ENCODE results near the gene OCEL1. TPM values are rescaled to one million over a fixed set of nuclear protein-coding genes. Genes with fewer than 3 reads are reported as not detected.

OCEL1 gene
- total and polyA plus RNA-seq, 2 donors (not counting 1 experiment from before 2014, with no cell fraction given), result 4.6 to 8.8 TPM

DNA sequence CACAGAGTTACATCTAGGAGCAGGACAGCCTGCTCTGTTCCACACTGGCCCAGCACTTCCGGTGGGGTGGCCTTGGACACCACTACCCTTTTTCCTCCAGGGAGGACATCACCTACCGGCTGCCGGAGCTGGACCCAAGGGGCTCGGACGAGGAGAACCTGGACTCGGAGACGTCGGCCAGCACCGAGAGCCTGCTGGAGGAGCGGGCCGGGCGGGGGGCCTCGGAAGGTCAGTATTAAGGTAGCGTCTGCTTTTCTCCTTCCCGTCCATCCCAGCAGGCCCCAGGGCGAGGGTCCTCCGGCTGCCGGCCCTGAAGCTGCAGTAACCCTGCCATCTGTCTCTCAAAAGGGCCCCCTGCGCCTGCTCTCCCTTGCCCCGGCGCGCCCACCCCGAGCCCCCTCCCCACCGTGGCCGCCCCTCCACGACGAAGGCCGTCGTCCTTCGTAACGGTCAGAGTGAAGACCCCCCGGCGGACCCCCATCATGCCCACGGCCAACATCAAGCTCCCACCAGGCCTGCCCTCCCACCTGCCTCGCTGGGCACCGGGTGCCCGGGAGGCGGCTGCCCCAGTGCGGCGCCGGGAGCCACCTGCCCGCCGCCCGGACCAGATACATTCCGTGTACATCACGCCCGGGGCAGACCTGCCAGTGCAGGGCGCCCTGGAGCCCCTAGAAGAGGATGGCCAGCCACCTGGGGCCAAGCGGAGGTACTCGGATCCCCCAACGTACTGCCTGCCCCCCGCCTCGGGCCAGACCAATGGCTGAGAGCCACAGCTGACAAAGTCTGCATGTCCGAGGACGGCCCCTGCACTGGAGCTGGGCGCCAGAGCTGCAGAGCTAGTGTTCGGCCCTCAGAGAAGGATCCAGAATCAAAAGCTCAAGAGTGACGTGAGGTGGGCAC, 14.2 kb upstream of the OCEL1 start:
- H3K9ac ChIP-seq (ENCODE audit: insufficient read depth, low read length), result no peak overlapping the region
- no peaks in the 10 kb centered on the region for H3K9me3 ChIP-seq (ENCODE audit: control insufficient read depth, insufficient read depth, low read depth, low read length)
- no peaks in the 10 kb centered on the region for H3K79me2 ChIP-seq (ENCODE audit: control insufficient read depth, insufficient read depth, low read length)
- no peak for DNase-seq (ENCODE audit: low read depth in 2 of 2)
- no peaks in the 10 kb centered on the region for H3K27me3 ChIP-seq (ENCODE audit: control insufficient read depth, insufficient read depth, low read length)
- TF ChIP-seq EZH2 (IDR thresholded peaks at IDR 0.05; ENCODE audit: low read length, missing control alignments), result no peak
- TF ChIP-seq, protein P1, sequence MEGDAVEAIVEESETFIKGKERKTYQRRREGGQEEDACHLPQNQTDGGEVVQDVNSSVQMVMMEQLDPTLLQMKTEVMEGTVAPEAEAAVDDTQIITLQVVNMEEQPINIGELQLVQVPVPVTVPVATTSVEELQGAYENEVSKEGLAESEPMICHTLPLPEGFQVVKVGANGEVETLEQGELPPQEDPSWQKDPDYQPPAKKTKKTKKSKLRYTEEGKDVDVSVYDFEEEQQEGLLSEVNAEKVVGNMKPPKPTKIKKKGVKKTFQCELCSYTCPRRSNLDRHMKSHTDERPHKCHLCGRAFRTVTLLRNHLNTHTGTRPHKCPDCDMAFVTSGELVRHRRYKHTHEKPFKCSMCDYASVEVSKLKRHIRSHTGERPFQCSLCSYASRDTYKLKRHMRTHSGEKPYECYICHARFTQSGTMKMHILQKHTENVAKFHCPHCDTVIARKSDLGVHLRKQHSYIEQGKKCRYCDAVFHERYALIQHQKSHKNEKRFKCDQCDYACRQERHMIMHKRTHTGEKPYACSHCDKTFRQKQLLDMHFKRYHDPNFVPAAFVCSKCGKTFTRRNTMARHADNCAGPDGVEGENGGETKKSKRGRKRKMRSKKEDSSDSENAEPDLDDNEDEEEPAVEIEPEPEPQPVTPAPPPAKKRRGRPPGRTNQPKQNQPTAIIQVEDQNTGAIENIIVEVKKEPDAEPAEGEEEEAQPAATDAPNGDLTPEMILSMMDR (conservative IDR thresholded peaks at IDR 0.05 in 1 of 2, IDR thresholded peaks at IDR 0.05 in 1 of 2; ENCODE audit: low read depth in 1 of 2, low read length in 2 of 2), result no peak
- peaks cover 8% of the 10 kb centered on the region for H3K4me1 ChIP-seq (ENCODE audit: control insufficient read depth, extremely low read depth, insufficient read depth, low read length)
- H3K27ac ChIP-seq (ENCODE audit: insufficient read depth, low read length), result no peak overlapping the region
- H3K4me3 ChIP-seq (replicated peaks in 1 of 4; ENCODE audit: control extremely low read depth in 1 of 4, insufficient read depth in 1 of 4, low read depth in 3 of 4, low read length in 4 of 4), result no peak overlapping the region
- peaks cover 31% of the 10 kb centered on the region for H3K36me3 ChIP-seq (ENCODE audit: control insufficient read depth, insufficient read depth, low read length)
- no peak overlapping the region for H2AFZ ChIP-seq (ENCODE audit: low read length)
- H4K20me1 ChIP-seq (ENCODE audit: control insufficient read depth, extremely low read depth, insufficient read depth, low read length), result no peaks in the 10 kb centered on the region
- H3K4me2 ChIP-seq (ENCODE audit: extremely low read depth, insufficient read depth, low read length), result no peak overlapping the region

DNA sequence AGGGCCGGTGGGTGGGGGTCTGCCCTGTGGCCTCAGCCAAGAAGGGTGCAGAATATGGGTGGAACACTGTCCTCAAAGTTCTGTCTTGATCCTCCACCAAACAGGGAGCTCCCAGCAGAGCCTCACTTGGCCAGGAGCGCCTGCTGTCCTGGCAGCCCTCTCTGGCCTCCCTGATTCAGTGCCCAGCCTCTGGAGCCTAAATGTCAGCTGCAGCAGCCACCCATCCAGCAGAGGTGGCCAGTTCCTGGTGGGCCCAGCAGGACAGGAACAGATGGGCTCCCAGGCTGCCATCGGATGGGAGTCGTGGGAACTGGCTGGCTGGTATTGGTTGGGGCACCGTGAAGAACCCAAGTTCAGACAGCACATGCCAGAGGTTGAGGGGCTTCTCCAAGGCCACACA, 12.7 kb upstream of the OCEL1 start:
- peaks cover 33% of the 10 kb centered on the region for H3K36me3 ChIP-seq (ENCODE audit: control insufficient read depth, insufficient read depth, low read length)
- no peaks in the 10 kb centered on the region for H3K9me3 ChIP-seq (ENCODE audit: control insufficient read depth, insufficient read depth, low read depth, low read length)
- no peaks in the 10 kb centered on the region for H4K20me1 ChIP-seq (ENCODE audit: control insufficient read depth, extremely low read depth, insufficient read depth, low read length)
- H3K4me2 ChIP-seq (ENCODE audit: extremely low read depth, insufficient read depth, low read length), result no peak overlapping the region
- H2AFZ ChIP-seq (ENCODE audit: low read length), result no peak overlapping the region
- no peak overlapping the region for H3K4me3 ChIP-seq (replicated peaks in 1 of 4; ENCODE audit: control extremely low read depth in 1 of 4, insufficient read depth in 1 of 4, low read depth in 3 of 4, low read length in 4 of 4)
- H3K4me1 ChIP-seq (ENCODE audit: control insufficient read depth, extremely low read depth, insufficient read depth, low read length), result peaks cover 8% of the 10 kb centered on the region
- no peak for TF ChIP-seq EZH2 (IDR thresholded peaks at IDR 0.05; ENCODE audit: low read length, missing control alignments)
- TF ChIP-seq, protein P1 (conservative IDR thresholded peaks at IDR 0.05 in 1 of 2, IDR thresholded peaks at IDR 0.05 in 1 of 2; ENCODE audit: low read depth in 1 of 2, low read length in 2 of 2), result no peak
- no peak overlapping the region for H3K27ac ChIP-seq (ENCODE audit: insufficient read depth, low read length)
- DNase-seq (ENCODE audit: low read depth in 2 of 2), result no peak
- no peaks in the 10 kb centered on the region for H3K27me3 ChIP-seq (ENCODE audit: control insufficient read depth, insufficient read depth, low read length)
- H3K9ac ChIP-seq (ENCODE audit: insufficient read depth, low read length), result no peak overlapping the region
- H3K79me2 ChIP-seq (ENCODE audit: control insufficient read depth, insufficient read depth, low read length), result no peaks in the 10 kb centered on the region

DNA sequence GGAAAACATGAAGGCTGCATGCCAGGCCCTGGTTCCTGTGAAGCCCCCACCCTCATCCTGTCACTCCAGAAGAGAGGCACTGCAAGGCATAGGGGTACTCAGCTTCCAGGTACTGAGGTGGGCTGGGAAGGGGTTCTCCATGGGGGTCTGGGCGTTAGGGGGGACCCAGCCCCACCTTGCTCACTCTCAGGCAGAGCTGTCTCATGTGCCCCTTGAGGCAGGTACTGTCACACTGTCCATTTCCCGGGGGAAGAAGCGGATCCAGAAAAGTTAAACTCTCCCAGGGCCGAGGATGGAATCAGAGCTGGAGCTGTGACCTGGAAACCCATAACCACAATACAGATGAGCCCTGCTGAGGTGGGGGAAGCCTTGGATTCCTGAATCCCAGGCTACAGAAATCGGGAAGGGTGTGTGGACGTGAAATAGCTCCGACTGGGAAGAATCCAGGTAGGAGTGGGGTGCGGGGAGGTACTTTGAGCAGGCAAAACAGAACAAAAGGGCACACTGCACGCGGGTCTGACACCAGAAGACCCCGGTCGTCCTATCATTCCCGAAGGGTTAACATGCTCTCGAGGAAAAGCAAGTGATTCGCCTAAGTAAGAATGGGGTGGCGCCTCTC, 11.4 kb upstream of the OCEL1 start:
- Histone ChIP-seq H3K79me2 (ENCODE audit: control insufficient read depth, insufficient read depth, low read length) (no peaks in the 10 kb centered on the region), H3K4me1 (ENCODE audit: control insufficient read depth, extremely low read depth, insufficient read depth, low read length) (peaks cover 8% of the 10 kb centered on the region), H3K4me3 (replicated peaks in 1 of 4; ENCODE audit: control extremely low read depth in 1 of 4, insufficient read depth in 1 of 4, low read depth in 3 of 4, low read length in 4 of 4) (peak overlapping the region; percentile 63 to 80 (median 67)), H3K27me3 (ENCODE audit: control insufficient read depth, insufficient read depth, low read length) (no peaks in the 10 kb centered on the region), H3K9me3 (ENCODE audit: control insufficient read depth, insufficient read depth, low read depth, low read length) (no peaks in the 10 kb centered on the region), H3K9ac (ENCODE audit: insufficient read depth, low read length) (peak overlapping the region; percentile 96), H3K36me3 (ENCODE audit: control insufficient read depth, insufficient read depth, low read length) (peaks cover 28% of the 10 kb centered on the region), H3K27ac (ENCODE audit: insufficient read depth, low read length) (peak overlapping the region; percentile 95), H3K4me2 (ENCODE audit: extremely low read depth, insufficient read depth, low read length) (peak overlapping the region; percentile 49), H4K20me1 (ENCODE audit: control insufficient read depth, extremely low read depth, insufficient read depth, low read length) (no peaks in the 10 kb centered on the region), H2AFZ (ENCODE audit: low read length) (peak overlapping the region; percentile 20)
- TF ChIP-seq EZH2 (IDR thresholded peaks at IDR 0.05; ENCODE audit: low read length, missing control alignments), result no peak
- TF ChIP-seq, protein P1 (conservative IDR thresholded peaks at IDR 0.05 in 1 of 2, IDR thresholded peaks at IDR 0.05 in 1 of 2; ENCODE audit: low read depth in 1 of 2, low read length in 2 of 2), result no peak
- DNase-seq (ENCODE audit: low read depth in 2 of 2), result no peak

Measured in fibroblast of lung (primary cell).